ENCODE results near the gene CENPB.

DNA sequence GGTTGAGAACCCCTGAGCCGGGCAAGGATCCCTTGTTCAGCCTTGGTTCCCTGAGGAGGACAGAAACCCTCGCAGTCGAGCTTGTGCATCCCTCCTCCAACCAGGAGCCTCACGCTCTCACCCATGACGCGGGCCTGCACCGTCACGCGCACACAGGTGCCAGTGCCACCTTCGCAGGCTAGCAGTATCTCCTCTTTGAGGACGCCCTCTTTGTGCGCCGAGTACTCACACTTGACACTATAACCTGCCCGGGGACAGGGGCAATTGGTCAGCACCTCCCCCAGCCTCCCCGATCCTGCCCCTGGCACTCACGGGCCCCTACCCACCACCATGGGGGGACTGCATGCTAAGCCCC is 32.3 kb downstream of the CENPB start:
- TF ChIP-seq, protein P1, sequence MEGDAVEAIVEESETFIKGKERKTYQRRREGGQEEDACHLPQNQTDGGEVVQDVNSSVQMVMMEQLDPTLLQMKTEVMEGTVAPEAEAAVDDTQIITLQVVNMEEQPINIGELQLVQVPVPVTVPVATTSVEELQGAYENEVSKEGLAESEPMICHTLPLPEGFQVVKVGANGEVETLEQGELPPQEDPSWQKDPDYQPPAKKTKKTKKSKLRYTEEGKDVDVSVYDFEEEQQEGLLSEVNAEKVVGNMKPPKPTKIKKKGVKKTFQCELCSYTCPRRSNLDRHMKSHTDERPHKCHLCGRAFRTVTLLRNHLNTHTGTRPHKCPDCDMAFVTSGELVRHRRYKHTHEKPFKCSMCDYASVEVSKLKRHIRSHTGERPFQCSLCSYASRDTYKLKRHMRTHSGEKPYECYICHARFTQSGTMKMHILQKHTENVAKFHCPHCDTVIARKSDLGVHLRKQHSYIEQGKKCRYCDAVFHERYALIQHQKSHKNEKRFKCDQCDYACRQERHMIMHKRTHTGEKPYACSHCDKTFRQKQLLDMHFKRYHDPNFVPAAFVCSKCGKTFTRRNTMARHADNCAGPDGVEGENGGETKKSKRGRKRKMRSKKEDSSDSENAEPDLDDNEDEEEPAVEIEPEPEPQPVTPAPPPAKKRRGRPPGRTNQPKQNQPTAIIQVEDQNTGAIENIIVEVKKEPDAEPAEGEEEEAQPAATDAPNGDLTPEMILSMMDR (IDR thresholded peaks at IDR 0.05) = no peak
- no peak for TF ChIP-seq POLR2A (IDR thresholded peaks at IDR 0.05)
- TF ChIP-seq EP300 (IDR thresholded peaks at IDR 0.05) = no peak
